H1 (cell line): ENCODE measurements around the gene ARMC9. TPM values are rescaled to one million over a fixed set of nuclear protein-coding genes. Genes with fewer than 3 reads are reported as not detected.

Experiments used
- CTCF ChIA-PET: fragments of 300-600 bp; sonication (Branson Sonifier 250); formaldehyde crosslinking; loops from one replicate; lab custom pipeline; 2021; ENCODE audit not compliant: partially characterized antibody; lab: Charles Lee
- POLR2A ChIA-PET: fragments of 300-600 bp; sonication (Branson Sonifier 250); formaldehyde crosslinking; loops from one replicate; lab custom pipeline; 2021; ENCODE audit warnings: inconsistent platforms; ENCODE audit not compliant: partially characterized antibody; lab: Charles Lee
- DNase-seq, 2 experiments: peaks; one replicate each; pipeline versions ENCODE4 v3.0.0 to v3.0.0-alpha.2; 2010 to 2022; ENCODE audit warnings: low spot score in 2 of 2, low read depth in 1 of 2, mixed read lengths in 1 of 2
- FAIRE-seq: peaks from 2 replicates; lab custom pipeline; 2011; peaks lifted over from hg19 to GRCh38; lab: Jason Lieb, UNC
- H2AFZ ChIP-seq: 2 replicates; pipeline ENCODE4 v1.8.1; 2012; ENCODE audit warnings: low read length, inconsistent platforms
- H2AK5ac ChIP-seq: 2 replicates; pipeline ENCODE4 v1.6.1; 2013; ENCODE audit warnings: low read depth, low read length
- H2BK120ac ChIP-seq: replicated peaks from 2 replicates; pipeline ENCODE3; 2013; ENCODE audit warnings: low read depth, low read length, inconsistent platforms
- H2BK12ac ChIP-seq: 2 replicates; pipeline ENCODE4 v1.6.1; 2013; ENCODE audit warnings: low read depth, low read length
- H2BK15ac ChIP-seq: 2 replicates; pipeline ENCODE4 v1.6.1; 2013; ENCODE audit warnings: low read length
- H2BK20ac ChIP-seq: 2 replicates; pipeline ENCODE4 v1.6.1; 2013; ENCODE audit warnings: low read length
- H2BK5ac ChIP-seq: 2 replicates; pipeline ENCODE4 v1.6.1; 2013; ENCODE audit warnings: low read depth, low read length
- H3K14ac ChIP-seq: 2 replicates; pipeline ENCODE4 v1.6.1; 2013; ENCODE audit warnings: inconsistent platforms; ENCODE audit not compliant: insufficient read length
- H3K18ac ChIP-seq: 2 replicates; pipeline ENCODE4 v1.6.1; 2013; ENCODE audit warnings: low read length; ENCODE audit errors: extremely low read depth
- H3K23ac ChIP-seq: 2 replicates; pipeline ENCODE4 v1.6.1; 2013; ENCODE audit warnings: inconsistent platforms; ENCODE audit not compliant: insufficient read length
- H3K23me2 ChIP-seq: 2 replicates; pipeline ENCODE4 v1.6.1; 2013; ENCODE audit warnings: low read depth, low read length
- H3K27ac ChIP-seq: 2 replicates; pipeline ENCODE4 v1.6.1; 2011; ENCODE audit warnings: low read depth, low read length, inconsistent platforms
- H3K27me3 ChIP-seq, 4 experiments: replicated peaks in 1 of 4; 1 replicate in 1 of 4; 2 replicates in 3 of 4; pipeline versions ENCODE4 v1.6.1 to v1.8.1; 2011 to 2013; ENCODE audit warnings: low read length in 3 of 4, mild to moderate bottlenecking in 3 of 4, inconsistent platforms in 2 of 4, mixed read lengths in 2 of 4, moderate library complexity in 1 of 4; ENCODE audit not compliant: control insufficient read depth in 3 of 4, insufficient read depth in 3 of 4; ENCODE audit errors: extremely low read depth in 1 of 4
- H3K36me3 ChIP-seq, 4 experiments: 2 replicates each; pipeline versions ENCODE4 v1.6.1 to v1.8.1; 2011 to 2013; ENCODE audit warnings: mild to moderate bottlenecking in 4 of 4, low read length in 3 of 4, moderate library complexity in 2 of 4, control low read depth in 1 of 4, inconsistent platforms in 1 of 4; ENCODE audit not compliant: insufficient read depth in 4 of 4, control insufficient read depth in 2 of 4
- H3K4ac ChIP-seq: replicated peaks from 2 replicates; pipeline ENCODE3; 2013; ENCODE audit warnings: low read length, low read depth, mixed read lengths, inconsistent platforms; ENCODE audit not compliant: insufficient read length
- H3K4me1 ChIP-seq, 4 experiments: replicated peaks in 1 of 4; 1 replicate in 1 of 4; 2 replicates in 3 of 4; pipeline versions ENCODE4 v1.6.1 to v1.8.1; 2011 to 2013; ENCODE audit warnings: low read length in 3 of 4, inconsistent platforms in 2 of 4, mixed read lengths in 1 of 4; ENCODE audit not compliant: insufficient read depth in 4 of 4, control insufficient read depth in 3 of 4
- H3K4me2 ChIP-seq, 2 experiments: 2 replicates each; pipeline versions ENCODE4 v1.6.1 to v1.8.1; 2011 to 2013; ENCODE audit warnings: low read depth in 2 of 2, low read length in 2 of 2, control low read depth in 1 of 2, inconsistent platforms in 1 of 2, mild to moderate bottlenecking in 1 of 2; ENCODE audit not compliant: insufficient read depth in 1 of 2
- H3K4me3 ChIP-seq, 4 experiments: fragments of 200-600, 300-600 bp in 1 of 4; sonication (generic), shearing (Covaris generic), sonication (Bioruptor Twin) in 1 of 4; 2 replicates each; pipeline versions ENCODE4 v1.5.1 to v1.8.1; 2011 to 2016; ENCODE audit warnings: low read length in 4 of 4, low read depth in 3 of 4, control low read depth in 2 of 4, inconsistent platforms in 2 of 4, mild to moderate bottlenecking in 2 of 4, mixed read lengths in 1 of 4, moderate library complexity in 1 of 4; ENCODE audit not compliant: insufficient read depth in 2 of 4; ENCODE audit errors: extremely low read depth in 1 of 4
- H3K56ac ChIP-seq: replicated peaks from 2 replicates; pipeline ENCODE3; 2013; ENCODE audit warnings: low read depth, mild to moderate bottlenecking, mixed read lengths, low read length, inconsistent platforms; ENCODE audit not compliant: insufficient read length
- H3K79me1 ChIP-seq: 2 replicates; pipeline ENCODE4 v1.6.1; 2013; ENCODE audit warnings: low read depth, low read length, control low read depth
- H3K79me2 ChIP-seq, 2 experiments: 2 replicates each; pipeline versions ENCODE4 v1.6.1 to v1.8.1; 2012 to 2013; ENCODE audit warnings: low read length in 2 of 2, mild to moderate bottlenecking in 2 of 2, inconsistent platforms in 1 of 2; ENCODE audit not compliant: insufficient read depth in 2 of 2, control insufficient read depth in 1 of 2
- H3K9ac ChIP-seq, 4 experiments: replicated peaks in 1 of 4; 1 replicate in 1 of 4; 2 replicates in 3 of 4; pipeline versions ENCODE4 v1.6.1 to v1.8.1; 2011 to 2013; ENCODE audit warnings: low read depth in 3 of 4, low read length in 3 of 4, control low read depth in 2 of 4, mild to moderate bottlenecking in 2 of 4, moderate library complexity in 2 of 4, inconsistent platforms in 1 of 4; ENCODE audit errors: extremely low read depth in 1 of 4
- H3K9me3 ChIP-seq, 2 experiments: 2 replicates each; pipeline versions ENCODE4 v1.6.1 to v1.8.1; 2012 to 2013; ENCODE audit warnings: mild to moderate bottlenecking in 2 of 2, moderate library complexity in 2 of 2, control low read depth in 1 of 2, inconsistent platforms in 1 of 2, low read depth in 1 of 2, low read length in 1 of 2, mixed read lengths in 1 of 2; ENCODE audit not compliant: insufficient read depth in 2 of 2
- H4K20me1 ChIP-seq, 2 experiments: replicated peaks in 1 of 2; 2 replicates each; pipeline versions ENCODE3 to v1.8.1; 2011 to 2013; ENCODE audit warnings: inconsistent platforms in 2 of 2, low read length in 2 of 2, mild to moderate bottlenecking in 1 of 2; ENCODE audit not compliant: insufficient read depth in 2 of 2, control insufficient read depth in 1 of 2
- H4K5ac ChIP-seq: 2 replicates; pipeline ENCODE4 v1.6.1; 2013; ENCODE audit warnings: low read length, low read depth, mixed read lengths, inconsistent platforms; ENCODE audit not compliant: insufficient read length
- H4K8ac ChIP-seq: 2 replicates; pipeline ENCODE4 v1.8.0; 2013; ENCODE audit warnings: mild to moderate bottlenecking, moderate library complexity, low read length, inconsistent platforms; ENCODE audit not compliant: insufficient read depth; ENCODE audit errors: extremely low read depth
- H4K91ac ChIP-seq: replicated peaks from 2 replicates; pipeline ENCODE3; 2013; ENCODE audit warnings: low read length, mixed read lengths, inconsistent platforms; ENCODE audit not compliant: insufficient read length
- ATF2 ChIP-seq: IDR thresholded peaks from 2 replicates; pipeline ENCODE4 v1.6.1; 2012; ENCODE audit warnings: low read length, inconsistent platforms
- JUND ChIP-seq: IDR thresholded peaks from 2 replicates; pipeline ENCODE4 v1.6.1; 2011; ENCODE audit warnings: mild to moderate bottlenecking, improper control_type of control experiment, low read length
- RBBP5 ChIP-seq: IDR thresholded peaks from 2 replicates; pipeline ENCODE4 v1.7.1; 2012; ENCODE audit warnings: low read depth, mild to moderate bottlenecking, inconsistent platforms, low read length, moderate library complexity, borderline replicate concordance
- RFX5 ChIP-seq: IDR thresholded peaks from 2 replicates; pipeline ENCODE4 v1.6.1; 2011; ENCODE audit warnings: low read depth, low read length, improper control_type of control experiment, borderline replicate concordance
- TEAD4 ChIP-seq: IDR thresholded peaks from 2 replicates; pipeline ENCODE4 v1.6.1; 2012; ENCODE audit warnings: low read depth, low read length, inconsistent platforms, mixed read lengths
- WGBS, 2 experiments: shearing (Covaris generic) in 1 of 2; methylation state at CpG; one replicate each; pipeline versions ENCODE4 v1.1.6 to v1.1.7; 2013 to 2015; ENCODE audit warnings: low lambda C conversion rate in 2 of 2, mixed read lengths in 2 of 2, inconsistent platforms in 1 of 2, low coverage in 1 of 2, missing lambda C conversion rate in 1 of 2; ENCODE audit not compliant: insufficient replicate concordance in 2 of 2, insufficient coverage in 1 of 2, insufficient read length in 1 of 2; ENCODE audit errors: extremely low coverage in 1 of 2, missing lambda C conversion rate in 1 of 2; 5-methylcytosine and 5-hydroxymethylcytosine counted together
- polyA plus RNA-seq, 7 experiments: library from polyadenylated mRNA; depleted of rRNA in 3 of 7; stranded (reverse) in 5 of 7; unstranded in 2 of 7; fragments of >200 nt in 5 of 7; fragments of 200-250 nt in 2 of 7; gene quantifications; 1 replicate in 5 of 7; 2 replicates in 1 of 7; 4 replicates in 1 of 7; pipeline versions ENCODE4 v1.2.1 to v1.2.3, GENCODE V29; 2011 to 2013; ENCODE audit warnings: missing spikeins in 2 of 7, mixed read lengths in 2 of 7
- total RNA-seq: library from RNA; stranded (reverse); fragmentation: NEBNext Ultra II Directional; extraction: Animal tissue kit (Norgen Biotek cat#: 25700); gene quantifications from 2 replicates; pipeline ENCODE4 v1.2.1, GENCODE V29; 2021

ARMC9 gene
- total and polyA plus RNA-seq, 2 of the 8 experiments (the other 6 are each of a cell fraction or from before 2014, with no cell fraction given), result 23.2 to 36.1 TPM

GRCh38 chr2:231396058-231396821 lies 197.8 kb downstream of the ARMC9 start:
- H3K14ac ChIP-seq, result no peak overlapping the region
- ChIA-PET CTCF (interaction anchor here (1.0 to 29.5 kb wide), 8 partner anchors 9 to 167 kb away, joined by 3 to 617 read pairs (median 12); no protein-coding TSS in a partner anchor), POLR2A (interaction anchor here (0.8 to 3.1 kb wide), 10 partner anchors 8 to 97 kb away, joined by 3 to 15 read pairs (median 4); partner anchors contain the start of gene NCL)
- H4K8ac ChIP-seq, result peak overlapping the region; percentile 62; the same call in 1 of the 2 replicates
- H4K20me1 ChIP-seq, result peaks cover 0 to 7% of the 10 kb centered on the region in 2 experiments
- no peaks in the 10 kb centered on the region for H3K27me3 ChIP-seq
- H4K5ac ChIP-seq, result peak overlapping the region; percentile 6
- H3K56ac ChIP-seq, result no peak overlapping the region
- H3K4me1 ChIP-seq, result peaks cover 3 to 43% (median 25%) of the 10 kb centered on the region in 4 experiments
- peaks cover 0 to 18% (median 10%) of the 10 kb centered on the region in 4 experiments; a peak in 4 of 8 replicates for H3K36me3 ChIP-seq
- WGBS, 2 experiments, result 32% methylated on average over 7 of the region's 41 CpGs; no CpG with 5 or more reads in 1 of the 2 experiments
- H3K4ac ChIP-seq, result peak overlapping the region; percentile 21
- no peak overlapping the region for H2BK120ac ChIP-seq
- peak overlapping the region; percentile 74 to 78 for H3K4me2 ChIP-seq
- FAIRE-seq (no peak), DNase-seq (no peak)
- no peak overlapping the region for H2BK20ac ChIP-seq
- H3K79me1 ChIP-seq, result peaks cover 8% of the 10 kb centered on the region
- H2BK12ac ChIP-seq, result 0 out of 2 replicates have a peak overlapping the region, but pooled peaks have one; percentile 9
- no peak overlapping the region for H3K23ac ChIP-seq
- TF ChIP-seq RFX5 (no peak), JUND (no peak), TEAD4 (no peak), RBBP5 (no peak), ATF2 (no peak)
- H2AK5ac ChIP-seq, result peak overlapping the region; percentile 44; the same call in 1 of the 2 replicates
- peak overlapping the region; percentile 55 to 74 (median 60) for H3K4me3 ChIP-seq
- no peak overlapping the region for H3K27ac ChIP-seq
- H2BK15ac ChIP-seq, result peak overlapping the region; percentile 61; the same call in 1 of the 2 replicates
- H3K79me2 ChIP-seq, result peaks cover 0 to 29% of the 10 kb centered on the region in 2 experiments; a peak in 2 of 4 replicates
- H3K23me2 ChIP-seq, result peaks cover 3% of the 10 kb centered on the region; the same call in 1 of the 2 replicates
- H4K91ac ChIP-seq, result peak overlapping the region; percentile 25
- no peak overlapping the region for H2AFZ ChIP-seq
- peak overlapping the region; percentile 60 for H3K18ac ChIP-seq
- peak overlapping the region in 3 of 4 experiments; percentile 7 to 53 (median 27); a peak in 4 of 7 replicates for H3K9ac ChIP-seq
- no peaks in the 10 kb centered on the region for H3K9me3 ChIP-seq
- no peak overlapping the region for H2BK5ac ChIP-seq
